IPS DF 6.9 (cell line): Measurements from ENCODE around the gene MNT.

Experiments used
- DNase-seq: peaks from one replicate; pipeline ENCODE4 v3.0.0-alpha.2; 2013; ENCODE audit warnings: low read depth, low spot score
- H3K27ac ChIP-seq: one replicate; pipeline ENCODE4 v1.5.1; 2013; ENCODE audit warnings: low read length, control low read depth
- H3K27me3 ChIP-seq: 2 replicates; pipeline ENCODE4 v1.6.1; 2013; ENCODE audit warnings: mild to moderate bottlenecking, low read length; ENCODE audit not compliant: control insufficient read depth, insufficient read depth
- H3K36me3 ChIP-seq: 2 replicates; pipeline ENCODE4 v1.6.1; 2013; ENCODE audit warnings: low read length; ENCODE audit not compliant: control insufficient read depth, insufficient read depth
- H3K4me1 ChIP-seq: 2 replicates; pipeline ENCODE4 v1.6.1; 2013; ENCODE audit warnings: low read length; ENCODE audit not compliant: control insufficient read depth, insufficient read depth
- H3K4me3 ChIP-seq: 2 replicates; pipeline ENCODE4 v1.5.1; 2013; ENCODE audit warnings: mild to moderate bottlenecking, low read length
- H3K9me3 ChIP-seq: 2 replicates; pipeline ENCODE4 v1.6.1; 2013; ENCODE audit warnings: low read length, inconsistent platforms; ENCODE audit not compliant: control insufficient read depth, insufficient read depth
- WGBS: extraction: QIAGEN DNeasy Blood & Tissue Kit; methylation state at CpG from one replicate; pipeline ENCODE4 v1.1.7; 2013; ENCODE audit warnings: mixed read lengths, missing lambda C conversion rate; ENCODE audit not compliant: insufficient read length, insufficient coverage; 5-methylcytosine and 5-hydroxymethylcytosine counted together

The MNT gene

GRCh38 chr17:2343421-2343820 is 57.4 kb downstream of the MNT start:
- Histone ChIP-seq H3K27ac (no peak overlapping the region), H3K9me3 (no peaks in the 10 kb centered on the region), H3K36me3 (no peaks in the 10 kb centered on the region), H3K4me3 (no peak overlapping the region), H3K27me3 (no peaks in the 10 kb centered on the region), H3K4me1 (peaks cover 2% of the 10 kb centered on the region; the same call in 1 of the 2 replicates)
- WGBS, result no CpG with 5 or more reads among the region's 5 CpGs
- no peak for DNase-seq

GRCh38 chr17:2338315-2338657 is 62.6 kb downstream of the MNT start:
- Histone ChIP-seq H3K4me3 (peak overlapping the region; percentile 94; the same call in 1 of the 2 replicates), H3K27ac (no peak overlapping the region), H3K9me3 (no peaks in the 10 kb centered on the region), H3K27me3 (no peaks in the 10 kb centered on the region), H3K4me1 (no peaks in the 10 kb centered on the region; the same call in 1 of the 2 replicates), H3K36me3 (peaks cover 17% of the 10 kb centered on the region; the same call in 1 of the 2 replicates)
- no CpG with 5 or more reads among the region's 5 CpGs for WGBS
- no peak for DNase-seq

GRCh38 chr17:2337544-2338314 is 63.1 kb downstream of the MNT start:
- H3K4me3 ChIP-seq, result peak overlapping the region; percentile 94; the same call in 1 of the 2 replicates
- WGBS, result no CpG with 5 or more reads among the region's 92 CpGs
- H3K27ac ChIP-seq, result no peak overlapping the region
- H3K9me3 ChIP-seq, result no peaks in the 10 kb centered on the region
- no peaks in the 10 kb centered on the region for H3K27me3 ChIP-seq
- DNase-seq, result no peak
- no peaks in the 10 kb centered on the region; the same call in 1 of the 2 replicates for H3K4me1 ChIP-seq
- H3K36me3 ChIP-seq, result peaks cover 22% of the 10 kb centered on the region; the same call in 1 of the 2 replicates

GRCh38 chr17:2336852-2337543 is 63.9 kb downstream of the MNT start, which contains the start of gene SGSM2:
Gene SGSM2, plus strand, starts transcription at chr17:2337501. Its CDS starts 188 bp downstream, at chr17:2337689.
- peak within 1 kb of the TSS; percentile 94; the same call in 1 of the 2 replicates for H3K4me3 ChIP-seq
- H3K9me3 ChIP-seq, result no peaks in the 10 kb centered on the region
- no peaks in the 10 kb centered on the region for H3K27me3 ChIP-seq
- no peak for DNase-seq
- H3K36me3 ChIP-seq, result peaks cover 23% of the 10 kb centered on the region; the same call in 1 of the 2 replicates
- WGBS, result no CpG with 5 or more reads among the region's 77 CpGs
- H3K27ac ChIP-seq, result no peak within 1 kb of the TSS
- H3K4me1 ChIP-seq, result no peaks in the 10 kb centered on the region; the same call in 1 of the 2 replicates

- no CpG with 5 or more reads among the region's 48 CpGs for WGBS
- peak; percentile 79 for DNase-seq
- Histone ChIP-seq H3K4me3 (peak within 1 kb of the TSS; percentile 94), H3K36me3 (peaks cover 28% of the 10 kb centered on the region), H3K9me3 (no peaks in the 10 kb centered on the region), H3K27me3 (no peaks in the 10 kb centered on the region), H3K4me1 (no peaks in the 10 kb centered on the region; the same call in 1 of the 2 replicates), H3K27ac (no peak within 1 kb of the TSS)
Measured at GRCh38 chr17:2336215-2336851, 64.5 kb downstream of the MNT start, which contains the start of gene TSR1. Gene TSR1, minus strand, starts transcription at chr17:2336457. Its CDS starts 30 bp downstream, at chr17:2336427.

- Histone ChIP-seq H3K9me3 (no peaks in the 10 kb centered on the region), H3K27ac (no peak overlapping the region), H3K4me1 (no peaks in the 10 kb centered on the region; the same call in 1 of the 2 replicates), H3K4me3 (peak overlapping the region; percentile 94), H3K27me3 (no peaks in the 10 kb centered on the region), H3K36me3 (peaks cover 33% of the 10 kb centered on the region)
- no peak for DNase-seq
- WGBS, result no CpG with 5 or more reads among the region's 17 CpGs
Measured at GRCh38 chr17:2335726-2336214, 65.1 kb downstream of the MNT start.
